22Rv1 (cell line): ENCODE data around the gene GMPPB.

Experiments
- ZFX ChIP-seq: fragments of 450-650 bp; IDR thresholded peaks from 2 replicates; pipeline ENCODE4 v1.6.1; 2017; ENCODE audit warnings: antibody characterized with exemption, borderline replicate concordance
- TF ChIP-seq, protein P1 (sequence below): fragments of 450-650 bp; IDR thresholded peaks from 2 replicates; pipeline ENCODE4 v1.5.1; 2017; ENCODE audit warnings: mild to moderate bottlenecking

DNA sequence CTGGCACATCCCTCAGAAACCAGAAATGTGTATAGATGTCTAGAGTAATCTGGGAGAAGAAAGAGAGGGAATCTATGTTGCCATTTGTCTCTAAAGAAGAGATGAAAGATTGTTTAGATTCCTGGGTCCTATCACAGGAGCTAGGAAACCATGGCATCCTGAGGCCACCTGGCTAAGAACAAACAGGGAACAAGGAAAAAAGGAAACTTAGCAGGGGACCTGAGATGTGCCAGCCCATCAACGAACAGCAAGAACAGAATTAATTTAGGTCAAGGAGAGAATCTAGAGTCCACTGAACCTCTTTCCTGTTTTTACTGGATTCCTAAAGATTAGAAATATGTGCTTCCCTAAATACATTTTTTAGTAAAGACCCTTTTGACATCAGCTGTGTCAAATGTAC lies 32.3 kb upstream of the GMPPB start:
- TF ChIP-seq, protein P1, sequence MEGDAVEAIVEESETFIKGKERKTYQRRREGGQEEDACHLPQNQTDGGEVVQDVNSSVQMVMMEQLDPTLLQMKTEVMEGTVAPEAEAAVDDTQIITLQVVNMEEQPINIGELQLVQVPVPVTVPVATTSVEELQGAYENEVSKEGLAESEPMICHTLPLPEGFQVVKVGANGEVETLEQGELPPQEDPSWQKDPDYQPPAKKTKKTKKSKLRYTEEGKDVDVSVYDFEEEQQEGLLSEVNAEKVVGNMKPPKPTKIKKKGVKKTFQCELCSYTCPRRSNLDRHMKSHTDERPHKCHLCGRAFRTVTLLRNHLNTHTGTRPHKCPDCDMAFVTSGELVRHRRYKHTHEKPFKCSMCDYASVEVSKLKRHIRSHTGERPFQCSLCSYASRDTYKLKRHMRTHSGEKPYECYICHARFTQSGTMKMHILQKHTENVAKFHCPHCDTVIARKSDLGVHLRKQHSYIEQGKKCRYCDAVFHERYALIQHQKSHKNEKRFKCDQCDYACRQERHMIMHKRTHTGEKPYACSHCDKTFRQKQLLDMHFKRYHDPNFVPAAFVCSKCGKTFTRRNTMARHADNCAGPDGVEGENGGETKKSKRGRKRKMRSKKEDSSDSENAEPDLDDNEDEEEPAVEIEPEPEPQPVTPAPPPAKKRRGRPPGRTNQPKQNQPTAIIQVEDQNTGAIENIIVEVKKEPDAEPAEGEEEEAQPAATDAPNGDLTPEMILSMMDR: no peak
- no peak for TF ChIP-seq ZFX
